K562 (cell line): ENCODE measurements around the gene CAPZB. TPM values are rescaled to one million over a fixed set of nuclear protein-coding genes. Genes with fewer than 3 reads are reported as not detected.

Experiments used
- DPF2 ChIP-seq: fragments of 450-650 bp; IDR thresholded peaks from 2 replicates; pipeline ENCODE4 v1.6.1; 2016
- POLR2G ChIP-seq: fragments of 200-400 bp; formaldehyde crosslinking; IDR thresholded peaks from 2 replicates; pipeline ENCODE4 v1.6.1; 2017; ENCODE audit warnings: low read depth, mild to moderate bottlenecking, antibody characterized with exemption, low read length, moderate library complexity
- SRSF9 ChIP-seq: fragments of 200-400 bp; formaldehyde crosslinking; IDR thresholded peaks from 2 replicates; pipeline ENCODE4 v1.6.1; 2017; ENCODE audit warnings: low read depth, low read length, borderline replicate concordance
- ZFX ChIP-seq: sonication (generic); formaldehyde crosslinking; IDR thresholded peaks from 2 replicates; pipeline ENCODE4 v1.8.0; 2022; ENCODE audit warnings: mild to moderate bottlenecking, missing genetic modification reagents, moderate library complexity
- polyA plus RNA-seq, 8 experiments: library from polyadenylated mRNA; depleted of rRNA in 4 of 8; stranded (reverse) in 5 of 8; unstranded in 3 of 8; fragments of >200 nt; fragmentation: Nextera tagmentation in 2 of 8; fragmentation: Illumina TruSeq in 1 of 8; extraction: Ambion mirVana in 2 of 8; extraction: Trizol in 1 of 8; gene quantifications; 2 replicates each; pipeline versions ENCODE4 v1.2.1 to v1.2.3, GENCODE V29; 2011 to 2014; ENCODE audit warnings: inconsistent platforms in 1 of 8, missing spikeins in 1 of 8
- total RNA-seq, 7 experiments: library from RNA; depleted of rRNA in 6 of 7; stranded (reverse); fragments of >200 nt in 6 of 7; fragmentation: Illumina TruSeq in 2 of 7; extraction: Trizol in 2 of 7; gene quantifications; 2 replicates each; pipeline versions ENCODE4 v1.2.1 to v1.2.3, GENCODE V29; 2011 to 2021; ENCODE audit warnings: low replicate concordance in 1 of 7
- TF ChIP-seq, protein P1 (sequence below): fragments of 450-650 bp; IDR thresholded peaks from 2 replicates; pipeline ENCODE4 v1.6.1; 2016; ENCODE audit warnings: low read depth

Gene CAPZB
- total and polyA plus RNA-seq, 9 of the 15 experiments (the other 6 are each of a cell fraction or from before 2014, with no cell fraction given) = 57.6 to 297 (median 125) TPM

DNA sequence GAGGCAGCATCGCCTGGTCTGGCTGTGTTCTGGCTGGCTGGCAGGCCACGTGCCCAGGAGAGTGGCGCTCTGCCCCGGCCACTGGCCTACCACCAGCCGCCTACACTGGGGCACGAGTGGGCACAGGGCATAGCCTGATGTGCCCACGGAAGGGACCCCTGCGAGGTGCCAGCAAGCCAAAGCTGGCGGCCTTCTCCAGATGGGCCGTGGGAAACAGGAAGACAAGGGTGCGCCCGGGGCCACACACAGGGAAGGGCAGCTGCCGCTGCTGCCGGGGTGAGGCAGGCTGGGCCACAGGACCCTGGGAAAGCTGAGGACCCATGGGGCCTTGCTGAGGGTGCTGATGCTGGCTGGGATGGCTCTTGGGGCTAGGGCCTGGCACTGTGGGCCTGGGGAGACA lies 132.5 kb downstream of the CAPZB start (continued):
- TF ChIP-seq, protein P1, sequence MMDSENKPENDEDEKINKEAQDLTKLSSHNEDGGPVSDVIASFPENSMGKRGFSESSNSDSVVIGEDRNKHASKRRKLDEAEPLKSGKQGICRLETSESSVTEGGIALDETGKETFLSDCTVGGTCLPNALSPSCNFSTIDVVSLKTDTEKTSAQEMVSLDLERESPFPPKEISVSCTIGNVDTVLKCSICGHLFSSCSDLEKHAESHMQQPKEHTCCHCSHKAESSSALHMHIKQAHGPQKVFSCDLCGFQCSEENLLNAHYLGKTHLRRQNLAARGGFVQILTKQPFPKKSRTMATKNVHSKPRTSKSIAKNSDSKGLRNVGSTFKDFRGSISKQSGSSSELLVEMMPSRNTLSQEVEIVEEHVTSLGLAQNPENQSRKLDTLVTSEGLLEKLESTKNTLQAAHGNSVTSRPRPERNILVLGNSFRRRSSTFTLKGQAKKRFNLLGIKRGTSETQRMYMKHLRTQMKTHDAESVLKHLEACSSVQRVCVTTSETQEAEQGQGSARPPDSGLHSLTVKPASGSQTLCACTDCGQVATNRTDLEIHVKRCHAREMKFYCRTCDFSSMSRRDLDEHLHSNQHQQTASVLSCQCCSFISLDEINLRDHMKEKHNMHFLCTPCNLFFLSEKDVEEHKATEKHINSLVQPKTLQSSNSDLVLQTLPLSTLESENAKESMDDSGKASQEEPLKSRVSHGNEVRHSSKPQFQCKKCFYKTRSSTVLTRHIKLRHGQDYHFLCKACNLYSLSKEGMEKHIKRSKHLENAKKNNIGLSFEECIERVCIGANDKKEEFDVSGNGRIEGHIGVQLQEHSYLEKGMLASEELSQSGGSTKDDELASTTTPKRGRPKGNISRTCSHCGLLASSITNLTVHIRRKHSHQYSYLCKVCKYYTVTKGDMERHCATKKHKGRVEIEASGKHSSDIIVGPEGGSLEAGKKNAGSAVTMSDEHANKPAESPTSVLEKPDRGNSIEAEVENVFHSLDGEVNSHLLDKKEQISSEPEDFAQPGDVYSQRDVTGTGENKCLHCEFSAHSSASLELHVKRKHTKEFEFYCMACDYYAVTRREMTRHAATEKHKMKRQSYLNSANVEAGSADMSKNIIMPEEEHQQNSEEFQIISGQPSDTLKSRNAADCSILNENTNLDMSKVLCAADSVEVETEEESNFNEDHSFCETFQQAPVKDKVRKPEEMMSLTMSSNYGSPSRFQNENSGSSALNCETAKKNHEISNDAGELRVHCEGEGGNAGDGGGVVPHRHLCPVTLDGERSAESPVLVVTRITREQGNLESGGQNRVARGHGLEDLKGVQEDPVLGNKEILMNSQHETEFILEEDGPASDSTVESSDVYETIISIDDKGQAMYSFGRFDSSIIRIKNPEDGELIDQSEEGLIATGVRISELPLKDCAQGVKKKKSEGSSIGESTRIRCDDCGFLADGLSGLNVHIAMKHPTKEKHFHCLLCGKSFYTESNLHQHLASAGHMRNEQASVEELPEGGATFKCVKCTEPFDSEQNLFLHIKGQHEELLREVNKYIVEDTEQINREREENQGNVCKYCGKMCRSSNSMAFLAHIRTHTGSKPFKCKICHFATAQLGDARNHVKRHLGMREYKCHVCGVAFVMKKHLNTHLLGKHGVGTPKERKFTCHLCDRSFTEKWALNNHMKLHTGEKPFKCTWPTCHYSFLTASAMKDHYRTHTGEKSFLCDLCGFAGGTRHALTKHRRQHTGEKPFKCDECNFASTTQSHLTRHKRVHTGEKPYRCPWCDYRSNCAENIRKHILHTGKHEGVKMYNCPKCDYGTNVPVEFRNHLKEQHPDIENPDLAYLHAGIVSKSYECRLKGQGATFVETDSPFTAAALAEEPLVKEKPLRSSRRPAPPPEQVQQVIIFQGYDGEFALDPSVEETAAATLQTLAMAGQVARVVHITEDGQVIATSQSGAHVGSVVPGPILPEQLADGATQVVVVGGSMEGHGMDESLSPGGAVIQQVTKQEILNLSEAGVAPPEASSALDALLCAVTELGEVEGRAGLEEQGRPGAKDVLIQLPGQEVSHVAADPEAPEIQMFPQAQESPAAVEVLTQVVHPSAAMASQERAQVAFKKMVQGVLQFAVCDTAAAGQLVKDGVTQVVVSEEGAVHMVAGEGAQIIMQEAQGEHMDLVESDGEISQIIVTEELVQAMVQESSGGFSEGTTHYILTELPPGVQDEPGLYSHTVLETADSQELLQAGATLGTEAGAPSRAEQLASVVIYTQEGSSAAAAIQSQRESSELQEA = no peak
- no peak for TF ChIP-seq ZFX
- TF ChIP-seq POLR2G = peak; percentile 42
- TF ChIP-seq DPF2 = no peak
- no peak for TF ChIP-seq SRSF9
- TF ChIP-seq, all 486 proteins: peak for 2
